ENCODE data around the gene MEI4.
"Not testable (repeated sequence)": the region's sequence is repeated elsewhere in the genome, so short reads cannot be mapped to it uniquely, and the experiment has no call there.

MEI4 gene

GRCh38 chr6:77678048-77678447, 25.2 kb downstream of the MEI4 start:
- DNase-seq (ENCODE audit: low read depth in 1 of 2, low spot score in 1 of 2) = no peak

- DNase-seq (ENCODE audit: low read depth in 1 of 2, low spot score in 1 of 2) = no peak
These were observed 30.7 kb downstream of the MEI4 start for GRCh38 chr6:77683515-77683914.

GRCh38 chr6:77686931-77687330, 34.1 kb downstream of the MEI4 start:
- DNase-seq (ENCODE audit: low read depth in 1 of 2, low spot score in 1 of 2) = no peak

GRCh38 chr6:77688649-77689048, 35.8 kb downstream of the MEI4 start:
- no peak for DNase-seq (ENCODE audit: low read depth in 1 of 2, low spot score in 1 of 2)

GRCh38 chr6:77700095-77700494, 47.3 kb downstream of the MEI4 start:
- DNase-seq (ENCODE audit: low read depth in 1 of 2, low spot score in 1 of 2) = not testable (repeated sequence)

GRCh38 chr6:77707603-77708002, 54.8 kb downstream of the MEI4 start:
- no peak for DNase-seq (ENCODE audit: low read depth in 1 of 2, low spot score in 1 of 2)

GRCh38 chr6:77715588-77715987, 62.7 kb downstream of the MEI4 start:
- DNase-seq (ENCODE audit: low read depth in 1 of 2, low spot score in 1 of 2) = no peak

- DNase-seq (ENCODE audit: low read depth in 1 of 2, low spot score in 1 of 2) = no peak
These were observed 63.5 kb downstream of the MEI4 start for GRCh38 chr6:77716311-77716710.

- not testable (repeated sequence) for DNase-seq (ENCODE audit: low read depth in 1 of 2, low spot score in 1 of 2)
These were observed 83.2 kb downstream of the MEI4 start for GRCh38 chr6:77736010-77736409.

- no peak for DNase-seq (ENCODE audit: low read depth in 1 of 2, low spot score in 1 of 2)
These were observed 87.5 kb downstream of the MEI4 start for GRCh38 chr6:77740380-77740779.

- not testable (repeated sequence) for DNase-seq (ENCODE audit: low read depth in 1 of 2, low spot score in 1 of 2)
These were observed 99.3 kb downstream of the MEI4 start for GRCh38 chr6:77752156-77752555.

- no peak for DNase-seq (ENCODE audit: low read depth in 1 of 2, low spot score in 1 of 2)
These were observed 109.5 kb downstream of the MEI4 start for GRCh38 chr6:77762386-77762785.

- DNase-seq (ENCODE audit: low read depth in 1 of 2, low spot score in 1 of 2) = no peak
These were observed 110.3 kb downstream of the MEI4 start for GRCh38 chr6:77763124-77763523.

- DNase-seq (ENCODE audit: low read depth in 1 of 2, low spot score in 1 of 2) = no peak
These were observed 111.5 kb downstream of the MEI4 start for GRCh38 chr6:77764364-77764763.

- no peak for DNase-seq (ENCODE audit: low read depth in 1 of 2, low spot score in 1 of 2)
These were observed 120.5 kb downstream of the MEI4 start for GRCh38 chr6:77773157-77773822.

- DNase-seq (ENCODE audit: low read depth in 1 of 2, low spot score in 1 of 2) = no peak
These were observed 121.6 kb downstream of the MEI4 start for GRCh38 chr6:77774457-77774856.

GRCh38 chr6:77776441-77776840, 123.6 kb downstream of the MEI4 start:
- no peak for DNase-seq (ENCODE audit: low read depth in 1 of 2, low spot score in 1 of 2)

GRCh38 chr6:77778527-77778926, 125.7 kb downstream of the MEI4 start:
- no peak for DNase-seq (ENCODE audit: low read depth in 1 of 2, low spot score in 1 of 2)

GRCh38 chr6:77786935-77787629, 134.2 kb downstream of the MEI4 start:
- DNase-seq (ENCODE audit: low read depth in 1 of 2, low spot score in 1 of 2) = no peak

- no peak for DNase-seq (ENCODE audit: low read depth in 1 of 2, low spot score in 1 of 2)
These were observed 144.3 kb downstream of the MEI4 start for GRCh38 chr6:77796824-77797809.

- no peak for DNase-seq (ENCODE audit: low read depth in 1 of 2, low spot score in 1 of 2)
These were observed 159.5 kb downstream of the MEI4 start for GRCh38 chr6:77812304-77812703.

GRCh38 chr6:77813090-77813489, 160.3 kb downstream of the MEI4 start:
- DNase-seq (ENCODE audit: low read depth in 1 of 2, low spot score in 1 of 2) = no peak

All from activated T-helper 1 cell treated with anti-CD3 and anti-CD28 coated beads, Interleukin-2, amount 50 U/mL, for 16 hours (primary cell).